ENCODE results near the gene GNGT1.

Gene GNGT1

GRCh38 chr7:93906267-93906666, at the start of gene GNGT1:
TSS of gene GNGT1 (plus strand) at chr7:93906567. CDS start at chr7:93906747, 180 bp downstream.
- DNase-seq: no peak

DNA sequence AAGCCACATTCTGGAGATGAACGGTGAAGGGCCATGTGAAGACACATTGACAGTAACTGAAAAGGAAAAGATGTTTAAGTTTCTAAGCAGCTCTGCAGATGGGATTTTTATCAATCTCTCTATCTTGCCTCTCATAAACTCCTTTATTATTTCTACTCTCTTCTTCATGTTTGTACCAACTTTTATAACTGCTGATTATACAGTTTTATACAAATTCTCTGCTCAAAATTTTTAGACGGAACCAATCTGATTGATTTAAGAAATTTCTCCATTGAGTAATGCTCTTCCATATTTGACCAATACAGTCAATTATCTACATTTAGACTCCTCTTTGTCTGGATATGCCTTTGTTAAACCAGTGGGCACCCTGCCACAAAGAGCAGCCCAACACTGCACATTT, 47.5 kb upstream of the GNGT1 start:
- no peak for DNase-seq

GRCh38 chr7:93860261-93860660, 46.1 kb upstream of the GNGT1 start:
- DNase-seq: no peak

GRCh38 chr7:93861325-93861949, 44.9 kb upstream of the GNGT1 start:
- no peak for DNase-seq

DNA sequence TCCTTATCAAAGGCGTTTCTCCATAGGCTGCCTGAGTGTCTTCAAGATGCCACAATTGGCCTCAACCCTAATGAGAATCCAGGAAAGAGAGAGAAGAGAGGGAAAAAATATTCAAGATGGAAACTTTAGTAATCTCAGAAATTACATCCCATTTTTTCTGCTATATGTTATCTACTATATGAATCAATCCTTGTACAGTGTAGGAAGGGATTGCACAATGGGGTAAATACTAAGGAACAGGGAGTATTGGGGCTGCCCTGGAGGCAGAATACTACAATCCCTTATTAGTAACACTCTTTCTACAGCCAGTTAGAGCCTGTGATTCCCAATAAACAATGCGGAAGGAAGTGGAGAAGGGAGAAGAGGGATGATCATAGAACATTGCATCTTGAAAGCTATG, 43.7 kb upstream of the GNGT1 start:
- no peak for DNase-seq

GRCh38 chr7:93866886-93867285, 39.5 kb upstream of the GNGT1 start:
- no peak for DNase-seq

DNA sequence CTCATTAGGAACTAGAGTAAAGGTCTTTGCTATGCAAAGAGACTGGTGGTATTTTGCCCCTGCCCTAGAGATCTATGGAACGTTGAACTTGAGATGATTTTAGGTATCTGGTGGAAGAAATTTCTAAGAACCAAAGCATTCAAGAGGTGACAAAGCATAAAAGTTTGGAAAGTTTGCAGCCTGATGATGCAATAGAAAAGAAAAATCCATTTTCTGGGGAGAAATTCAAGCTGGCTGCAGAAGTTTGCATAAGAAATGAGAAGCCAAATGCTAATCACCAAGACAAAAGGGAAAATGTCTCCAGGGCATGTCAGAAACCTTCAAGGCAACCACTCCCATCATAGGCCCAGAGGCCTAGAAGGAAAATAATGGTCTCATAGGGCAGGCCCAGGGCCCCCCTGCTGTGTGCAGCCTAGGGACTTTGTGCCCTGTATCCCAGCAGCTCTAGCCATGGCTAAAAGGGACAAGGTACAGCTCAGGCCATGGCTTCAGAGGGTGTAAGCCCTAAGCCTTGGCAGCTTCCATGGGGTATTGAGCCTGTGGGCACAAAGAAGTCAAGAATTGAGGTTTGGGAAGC, 32.3 kb upstream of the GNGT1 start:
- no peak for DNase-seq

DNA sequence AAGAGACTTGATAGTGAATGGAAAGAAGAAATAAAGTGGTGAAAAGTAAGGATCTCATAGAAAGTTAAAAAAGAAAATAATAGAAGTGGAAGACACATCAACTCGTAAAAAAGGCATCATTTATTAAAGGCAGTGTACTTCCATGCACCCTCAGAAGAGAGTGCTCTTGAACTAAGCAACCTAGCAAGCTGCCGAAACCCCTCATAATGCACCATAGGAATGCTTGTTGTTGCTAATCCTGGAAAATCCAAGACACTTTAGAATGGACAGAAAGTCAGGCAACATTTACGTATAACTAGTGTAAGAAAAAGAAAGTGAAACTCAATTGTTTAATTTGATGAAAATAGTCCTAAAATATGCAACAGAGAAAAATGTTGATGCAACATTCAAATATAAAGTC, 28.6 kb upstream of the GNGT1 start:
- no peak for DNase-seq

GRCh38 chr7:93879356-93879755, 27.0 kb upstream of the GNGT1 start:
- no peak for DNase-seq

GRCh38 chr7:93882468-93882867, 23.9 kb upstream of the GNGT1 start:
- DNase-seq: no peak

- no peak for DNase-seq
These were observed 23.1 kb upstream of the GNGT1 start for GRCh38 chr7:93883078-93883916.

GRCh38 chr7:93883917-93884345, 22.4 kb upstream of the GNGT1 start:
- DNase-seq: no peak

- DNase-seq: no peak
These were observed 21.8 kb upstream of the GNGT1 start for GRCh38 chr7:93884541-93884940.

DNA sequence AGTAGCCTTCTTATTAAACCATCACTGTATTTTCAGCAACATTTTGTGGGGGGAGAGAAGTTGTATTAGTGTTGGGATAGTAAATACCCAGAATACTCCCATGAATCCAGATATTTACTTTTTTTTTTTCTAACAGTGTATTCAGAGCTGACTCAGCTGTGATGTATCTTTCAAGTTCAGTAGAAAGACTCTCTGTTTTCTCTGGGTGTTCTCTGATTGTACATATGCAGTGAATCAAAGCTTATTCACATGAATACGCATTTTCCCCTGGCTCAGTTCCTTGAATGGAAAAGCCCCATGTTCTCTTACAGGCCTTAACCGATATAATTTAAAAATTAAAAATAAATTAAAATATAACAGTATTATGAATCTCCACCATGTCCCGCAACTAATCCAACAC, 17.1 kb upstream of the GNGT1 start:
- DNase-seq: no peak

GRCh38 chr7:93890041-93890463, 16.3 kb upstream of the GNGT1 start:
- DNase-seq: no peak

GRCh38 chr7:93890464-93891068, 15.8 kb upstream of the GNGT1 start, which contains the start of gene TFPI2:
TSS of gene TFPI2 (minus strand) at chr7:93890753. CDS start at chr7:93890678, 75 bp downstream.
- no peak for DNase-seq

DNA sequence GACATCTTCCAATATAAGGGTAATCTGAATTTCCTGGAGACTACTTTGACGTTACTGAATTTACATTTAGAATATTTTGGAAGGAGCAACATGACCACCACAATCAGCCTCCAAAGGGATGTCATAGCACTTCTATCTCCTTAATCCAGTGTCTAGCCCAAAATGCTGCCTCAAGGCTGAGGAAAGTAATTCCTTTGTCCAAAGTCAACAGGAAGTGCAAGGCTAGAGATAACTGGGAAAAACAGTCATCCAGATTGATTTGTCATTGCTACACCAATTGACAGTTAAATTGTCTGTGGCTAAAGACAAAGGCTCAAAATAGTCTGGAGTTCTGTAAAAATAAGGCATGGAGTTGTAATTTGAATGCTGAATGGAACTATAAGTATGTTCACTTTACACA, 11.9 kb upstream of the GNGT1 start:
- DNase-seq: no peak

- no peak for DNase-seq
These were observed 11.3 kb upstream of the GNGT1 start for GRCh38 chr7:93894966-93895640.

DNA sequence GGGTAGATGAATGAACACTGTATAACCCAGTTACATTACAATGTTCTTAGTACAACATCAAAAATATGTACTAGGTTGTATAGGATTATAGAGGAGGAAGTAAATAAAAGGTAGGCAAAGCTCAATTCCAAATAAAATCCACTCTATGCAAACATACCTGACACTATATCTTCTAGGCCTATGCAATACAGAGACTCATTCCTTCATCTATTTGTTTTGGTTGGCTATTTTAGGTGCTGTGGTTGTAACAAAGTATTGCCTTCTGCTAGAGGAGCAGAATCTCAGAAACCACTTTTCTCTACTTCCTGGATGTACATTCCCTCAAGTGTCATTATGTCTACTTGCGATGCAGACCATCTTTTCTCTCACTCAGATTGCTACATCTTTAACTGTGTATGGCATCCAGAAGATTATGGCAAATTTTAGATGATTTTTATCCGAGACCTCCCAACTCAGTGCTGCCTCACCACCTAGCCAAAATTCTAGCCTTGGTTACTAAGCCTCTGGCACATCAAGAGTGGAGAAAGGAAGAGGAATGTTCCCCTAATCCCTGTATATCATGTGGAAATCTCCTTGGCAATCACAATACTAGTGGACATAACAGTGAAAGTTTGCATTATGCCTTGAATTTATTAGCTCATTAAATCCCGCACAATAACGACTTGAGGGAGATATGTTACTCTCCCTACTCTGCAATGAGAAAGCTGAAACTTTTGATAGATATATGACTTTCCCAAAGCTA, 10.3 kb upstream of the GNGT1 start:
- no peak for DNase-seq

GRCh38 chr7:93897680-93898079, 8.7 kb upstream of the GNGT1 start:
- DNase-seq: no peak

- peak; percentile 1 for DNase-seq
These were observed 3.5 kb upstream of the GNGT1 start for GRCh38 chr7:93902777-93903423.
